Dendritic cell treated with granulocyte-macrophage colony-stimulating factor and Interleukin-4, amounts not matched to agents 40 ng/mL and 50 ng/mL, for 4 days (primary cell): ENCODE results near the gene P2RX1.

Experiments
- H3K27ac Mint-ChIP-seq: one replicate; pipeline ENCODE4 v1.8.0; 2022; ENCODE audit warnings: mild to moderate bottlenecking, mixed read lengths
- H3K27me3 Mint-ChIP-seq: one replicate; pipeline ENCODE4 v1.8.0; 2022; ENCODE audit warnings: mild to moderate bottlenecking, mixed read lengths
- H3K36me3 Mint-ChIP-seq: one replicate; pipeline ENCODE4 v1.8.0; 2022; ENCODE audit warnings: low read depth, mixed read lengths
- H3K4me1 Mint-ChIP-seq: one replicate; pipeline ENCODE4 v1.8.0; 2022; ENCODE audit warnings: low read depth, mixed read lengths
- H3K4me3 Mint-ChIP-seq: one replicate; pipeline ENCODE4 v1.8.0; 2022; ENCODE audit warnings: mild to moderate bottlenecking, moderate library complexity, mixed read lengths
- H3K9me3 Mint-ChIP-seq: one replicate; pipeline ENCODE4 v1.8.0; 2022; ENCODE audit warnings: mixed read lengths
- intact Hi-C: fragments of 100-400 bp; cut with micrococcal nuclease; formaldehyde crosslinking; loops from one replicate; pipeline ENCODE4 v1.15.0; 2022

P2RX1 gene

GRCh38 chr17:3946711-3947235 is 30.5 kb upstream of the P2RX1 start:
- H3K9me3 Mint-ChIP-seq, result no peaks in the 10 kb centered on the region
- no peaks in the 10 kb centered on the region for H3K4me1 Mint-ChIP-seq
- intact Hi-C loops, result no loop called here
- peaks cover 94% of the 10 kb centered on the region for H3K36me3 Mint-ChIP-seq
- no peak overlapping the region for H3K27ac Mint-ChIP-seq
- H3K27me3 Mint-ChIP-seq, result no peaks in the 10 kb centered on the region
- H3K4me3 Mint-ChIP-seq, result no peak overlapping the region

GRCh38 chr17:3944485-3945388 is 28.5 kb upstream of the P2RX1 start:
- H3K9me3 Mint-ChIP-seq, result no peaks in the 10 kb centered on the region
- peaks cover 91% of the 10 kb centered on the region for H3K36me3 Mint-ChIP-seq
- H3K4me3 Mint-ChIP-seq, result no peak overlapping the region
- H3K4me1 Mint-ChIP-seq, result no peaks in the 10 kb centered on the region
- intact Hi-C loops, result no loop called here
- no peak overlapping the region for H3K27ac Mint-ChIP-seq
- H3K27me3 Mint-ChIP-seq, result no peaks in the 10 kb centered on the region

GRCh38 chr17:3943240-3943891 is 27.1 kb upstream of the P2RX1 start:
- intact Hi-C loops, result no loop called here
- Mint-ChIP-seq H3K27me3 (no peaks in the 10 kb centered on the region), H3K4me1 (no peaks in the 10 kb centered on the region), H3K27ac (no peak overlapping the region), H3K36me3 (peaks cover 93% of the 10 kb centered on the region), H3K9me3 (no peaks in the 10 kb centered on the region), H3K4me3 (no peak overlapping the region)

- H3K4me3 Mint-ChIP-seq, result no peak overlapping the region
- H3K4me1 Mint-ChIP-seq, result no peaks in the 10 kb centered on the region
- intact Hi-C loops, result no loop called here
- H3K27ac Mint-ChIP-seq, result no peak overlapping the region
- H3K27me3 Mint-ChIP-seq, result no peaks in the 10 kb centered on the region
- H3K9me3 Mint-ChIP-seq, result no peaks in the 10 kb centered on the region
- H3K36me3 Mint-ChIP-seq, result peaks cover 94% of the 10 kb centered on the region
Measured at GRCh38 chr17:3940965-3941698, 24.9 kb upstream of the P2RX1 start.

- intact Hi-C loops, result no loop called here
- Mint-ChIP-seq H3K9me3 (no peaks in the 10 kb centered on the region), H3K27ac (no peak overlapping the region), H3K4me3 (no peak overlapping the region), H3K4me1 (no peaks in the 10 kb centered on the region), H3K27me3 (no peaks in the 10 kb centered on the region), H3K36me3 (peaks cover 92% of the 10 kb centered on the region)
Measured at GRCh38 chr17:3937359-3937758, 21.1 kb upstream of the P2RX1 start.

- H3K9me3 Mint-ChIP-seq, result no peaks in the 10 kb centered on the region
- H3K36me3 Mint-ChIP-seq, result peaks cover 79% of the 10 kb centered on the region
- intact Hi-C loops, result loop anchor here (1.0 kb wide), 1 partner anchor 68 kb away; no protein-coding TSS in a partner anchor
- no peak overlapping the region for H3K27ac Mint-ChIP-seq
- no peaks in the 10 kb centered on the region for H3K4me1 Mint-ChIP-seq
- no peak overlapping the region for H3K4me3 Mint-ChIP-seq
- no peaks in the 10 kb centered on the region for H3K27me3 Mint-ChIP-seq
Measured at GRCh38 chr17:3935825-3936355, 19.6 kb upstream of the P2RX1 start.

GRCh38 chr17:3935140-3935542 is 18.9 kb upstream of the P2RX1 start:
- H3K36me3 Mint-ChIP-seq, result peaks cover 81% of the 10 kb centered on the region
- intact Hi-C loops, result loop anchor here (1.0 kb wide), 1 partner anchor 69 kb away; no protein-coding TSS in a partner anchor
- no peak overlapping the region for H3K27ac Mint-ChIP-seq
- no peaks in the 10 kb centered on the region for H3K9me3 Mint-ChIP-seq
- no peaks in the 10 kb centered on the region for H3K4me1 Mint-ChIP-seq
- no peak overlapping the region for H3K4me3 Mint-ChIP-seq
- H3K27me3 Mint-ChIP-seq, result no peaks in the 10 kb centered on the region

GRCh38 chr17:3929764-3930163 is 13.5 kb upstream of the P2RX1 start:
- Mint-ChIP-seq H3K27me3 (no peaks in the 10 kb centered on the region), H3K9me3 (no peaks in the 10 kb centered on the region), H3K36me3 (peaks cover 82% of the 10 kb centered on the region), H3K27ac (no peak overlapping the region), H3K4me3 (no peak overlapping the region), H3K4me1 (peaks cover 12% of the 10 kb centered on the region)
- intact Hi-C loops, result no loop called here

GRCh38 chr17:3929181-3929580 is 12.9 kb upstream of the P2RX1 start:
- Mint-ChIP-seq H3K36me3 (peaks cover 82% of the 10 kb centered on the region), H3K4me3 (no peak overlapping the region), H3K4me1 (peaks cover 12% of the 10 kb centered on the region), H3K9me3 (no peaks in the 10 kb centered on the region), H3K27me3 (no peaks in the 10 kb centered on the region), H3K27ac (no peak overlapping the region)
- intact Hi-C loops, result no loop called here

- no peaks in the 10 kb centered on the region for H3K27me3 Mint-ChIP-seq
- no peak overlapping the region for H3K4me3 Mint-ChIP-seq
- peaks cover 12% of the 10 kb centered on the region for H3K4me1 Mint-ChIP-seq
- H3K27ac Mint-ChIP-seq, result no peak overlapping the region
- intact Hi-C loops, result no loop called here
- H3K36me3 Mint-ChIP-seq, result peaks cover 76% of the 10 kb centered on the region
- no peaks in the 10 kb centered on the region for H3K9me3 Mint-ChIP-seq
Measured at GRCh38 chr17:3928406-3928805, 12.1 kb upstream of the P2RX1 start.

- Mint-ChIP-seq H3K27me3 (no peaks in the 10 kb centered on the region), H3K4me1 (peaks cover 12% of the 10 kb centered on the region), H3K27ac (no peak overlapping the region), H3K9me3 (no peaks in the 10 kb centered on the region), H3K4me3 (no peak overlapping the region), H3K36me3 (peaks cover 72% of the 10 kb centered on the region)
- intact Hi-C loops, result no loop called here
Measured at GRCh38 chr17:3927628-3928340, 11.5 kb upstream of the P2RX1 start.

- no peaks in the 10 kb centered on the region for H3K27me3 Mint-ChIP-seq
- H3K36me3 Mint-ChIP-seq, result peaks cover 66% of the 10 kb centered on the region
- no peak overlapping the region for H3K27ac Mint-ChIP-seq
- intact Hi-C loops, result no loop called here
- peaks cover 12% of the 10 kb centered on the region for H3K4me1 Mint-ChIP-seq
- no peak overlapping the region for H3K4me3 Mint-ChIP-seq
- no peaks in the 10 kb centered on the region for H3K9me3 Mint-ChIP-seq
Measured at GRCh38 chr17:3926860-3927627, 10.8 kb upstream of the P2RX1 start.
